Activated T-helper 1 cell treated with anti-CD3 and anti-CD28 coated beads, Interleukin-12 subunit alpha, Interleukin-12 subunit beta, Interleukin-2, Interleukin-4 antibody, amounts not matched to agents 30 ng/mL and 10 ng/mL and 1 ng/mL, durations not matched to agents 14 hours and 24 hours and 36 hours (primary cell): Measurements from ENCODE around the gene ZMYM3. TPM values are rescaled to one million over a fixed set of nuclear protein-coding genes. Genes with fewer than 3 reads are reported as not detected.
"Not testable (repeated sequence)": the region's sequence is repeated elsewhere in the genome, so short reads cannot be mapped to it uniquely, and the experiment has no call there.

Experiments
- DNase-seq: peaks from one replicate; pipeline ENCODE4 v3.0.0; 2021; ENCODE audit warnings: low spot score
- H3K27ac Mint-ChIP-seq: one replicate; pipeline ENCODE4 v1.8.0; 2021; ENCODE audit warnings: mild to moderate bottlenecking, mixed read lengths
- H3K27me3 Mint-ChIP-seq: one replicate; pipeline ENCODE4 v1.8.0; 2022; ENCODE audit warnings: mild to moderate bottlenecking, moderate library complexity, mixed read lengths; ENCODE audit not compliant: insufficient read depth
- H3K36me3 Mint-ChIP-seq: one replicate; pipeline ENCODE4 v1.8.0; 2021; ENCODE audit warnings: low read depth, mixed read lengths
- H3K4me1 Mint-ChIP-seq: one replicate; pipeline ENCODE4 v1.8.0; 2021; ENCODE audit warnings: low read depth, mixed read lengths
- H3K4me3 Mint-ChIP-seq: one replicate; pipeline ENCODE4 v1.8.0; 2021; ENCODE audit warnings: mild to moderate bottlenecking, moderate library complexity, mixed read lengths
- H3K9me3 Mint-ChIP-seq: one replicate; pipeline ENCODE4 v1.8.0; 2021; ENCODE audit warnings: mixed read lengths
- intact Hi-C: fragments of 100-400 bp; cut with micrococcal nuclease; formaldehyde crosslinking; loops from one replicate; pipeline ENCODE4 v1.15.1; 2024
- total RNA-seq: library from RNA; stranded (reverse); gene quantifications from 2 replicates; pipeline ENCODE4 v1.2.3, GENCODE V29; 2022

ZMYM3 gene
- total RNA-seq, 1 donor from 2014 or later, result 12.6 TPM

DNA sequence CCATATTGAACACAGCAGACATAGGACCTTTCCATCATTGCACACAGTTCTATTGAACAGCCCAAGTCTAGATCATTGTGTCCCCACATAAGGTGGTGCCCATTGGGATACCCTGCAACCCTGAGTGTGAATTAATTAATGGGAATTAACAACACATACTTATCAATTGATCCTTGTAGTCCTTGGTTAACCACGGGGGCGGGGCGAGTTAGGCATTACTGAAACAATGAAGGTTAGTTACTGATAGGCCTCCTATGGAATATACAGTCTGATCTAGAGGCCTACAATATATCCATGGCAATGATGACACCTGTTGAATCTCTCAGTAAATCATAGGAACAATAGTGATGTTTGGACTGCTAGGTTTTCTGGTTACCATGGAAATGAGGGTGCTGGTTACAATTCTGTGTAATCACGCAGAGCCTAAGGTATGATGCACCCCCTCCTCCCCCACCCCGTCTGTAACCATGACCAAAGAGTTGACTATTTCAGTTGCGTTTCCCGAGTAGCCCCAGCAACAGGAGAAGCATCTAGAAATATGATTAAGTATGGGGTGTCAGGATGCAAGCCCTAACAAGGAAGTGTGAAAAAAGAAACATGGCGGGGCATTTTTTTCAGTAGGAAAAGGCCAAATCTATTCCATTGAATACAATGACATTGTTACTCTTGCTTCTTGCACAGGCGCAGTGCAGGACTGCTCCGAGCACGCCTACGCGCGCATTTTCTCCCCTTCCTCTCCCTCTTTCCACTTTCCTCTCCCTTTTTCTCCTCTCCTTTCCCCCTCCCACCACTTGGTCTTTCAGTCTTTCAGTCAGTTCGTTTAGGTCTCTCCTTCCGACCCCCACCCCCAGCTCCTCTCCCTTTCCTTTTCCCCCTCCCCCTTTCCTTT, 28.8 kb upstream of the ZMYM3 start:
- Mint-ChIP-seq H3K4me1 (peaks cover 14% of the 10 kb centered on the region), H3K27me3 (no peaks in the 10 kb centered on the region), H3K9me3 (no peaks in the 10 kb centered on the region), H3K36me3 (peaks cover 19% of the 10 kb centered on the region), H3K4me3 (peak overlapping the region; percentile 94), H3K27ac (peak overlapping the region; percentile 98)
- DNase-seq, result peak; percentile 2
- intact Hi-C loops, result loop anchor here (1.0 to 5.0 kb wide), 9 partner anchors 28 to 336 kb away; partner anchors contain the start of genes CXCR3, FOXO4, IL2RG and SNX12

DNA sequence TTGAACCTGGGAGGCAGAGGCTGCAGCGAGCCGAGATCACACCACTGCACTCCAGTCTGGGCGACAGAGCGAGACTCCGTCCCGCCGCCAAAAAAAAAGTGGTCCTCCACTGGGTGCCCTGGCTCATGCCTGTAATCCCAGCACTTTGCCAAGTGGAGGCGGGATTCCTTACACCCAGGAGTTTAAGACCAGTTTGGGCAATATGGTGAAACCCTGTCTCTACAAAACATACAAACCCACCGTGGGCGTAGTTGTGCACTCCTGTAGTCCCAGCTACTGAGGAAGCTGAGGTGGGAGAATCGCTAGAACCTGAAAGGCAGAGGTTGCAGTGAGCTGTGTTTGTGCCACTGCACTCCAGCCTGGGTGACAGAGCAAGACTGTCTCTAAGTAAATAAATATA, 27.4 kb upstream of the ZMYM3 start:
- H3K27me3 Mint-ChIP-seq, H3K27ac Mint-ChIP-seq, H3K9me3 Mint-ChIP-seq, DNase-seq, H3K4me3 Mint-ChIP-seq: not testable (repeated sequence)
- Mint-ChIP-seq H3K4me1 (peaks cover 14% of the 10 kb centered on the region), H3K36me3 (peaks cover 19% of the 10 kb centered on the region)
- intact Hi-C loops, result loop anchor here (5.0 kb wide), 1 partner anchor 169 kb away; the partner anchor contains the start of gene IL2RG

DNA sequence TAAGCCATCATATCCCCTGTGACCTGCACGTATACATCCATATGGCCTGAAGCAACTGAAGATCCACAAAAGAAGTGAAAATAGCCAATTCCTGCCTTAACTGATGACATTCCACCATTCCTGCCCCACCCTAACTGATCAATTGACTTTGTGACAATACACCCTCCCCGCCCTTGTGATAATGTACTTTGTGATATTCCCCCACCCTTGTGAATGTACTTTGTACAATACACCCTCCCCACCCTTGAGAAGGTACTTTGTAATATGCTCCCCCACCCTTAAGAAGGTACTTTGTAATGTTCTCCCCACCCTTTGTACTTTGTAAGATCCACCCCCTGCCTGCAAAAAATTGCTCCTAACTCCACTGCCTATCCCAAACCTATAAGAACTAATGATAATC, 18.4 kb upstream of the ZMYM3 start:
- H3K36me3 Mint-ChIP-seq, H3K27me3 Mint-ChIP-seq, intact Hi-C loops, H3K4me3 Mint-ChIP-seq, H3K4me1 Mint-ChIP-seq, H3K9me3 Mint-ChIP-seq, H3K27ac Mint-ChIP-seq, DNase-seq: not testable (repeated sequence)

DNA sequence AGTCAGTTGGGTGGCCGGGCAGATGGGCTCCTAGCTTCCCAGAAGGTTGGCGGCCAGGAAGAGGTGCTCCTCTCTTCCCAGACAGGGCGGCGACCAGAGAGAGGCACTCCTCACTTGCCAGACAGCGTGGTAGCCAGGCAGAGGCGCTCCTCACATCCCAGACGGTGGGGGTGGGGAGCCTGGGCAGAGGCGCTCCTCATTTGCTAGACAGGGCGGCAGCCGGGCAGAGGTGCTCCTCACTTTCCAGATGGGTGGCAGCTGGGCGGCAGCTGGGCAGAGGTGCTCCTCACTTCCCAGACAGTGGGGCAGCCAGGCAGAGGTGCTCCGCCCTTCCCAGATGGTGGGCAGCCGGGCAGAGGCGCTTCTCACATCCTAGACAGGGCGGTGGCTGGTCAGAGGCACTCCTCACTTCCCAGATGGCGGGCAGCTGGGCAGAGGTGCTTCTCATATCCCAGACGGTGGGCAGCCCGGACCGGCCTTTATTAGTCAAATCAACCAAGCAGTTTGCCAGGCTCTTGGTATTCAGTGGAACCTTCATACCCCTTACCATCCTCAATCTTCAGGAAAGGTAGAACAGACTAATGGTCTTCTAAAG, 16.0 kb upstream of the ZMYM3 start:
- intact Hi-C loops, result no loop called here

DNA sequence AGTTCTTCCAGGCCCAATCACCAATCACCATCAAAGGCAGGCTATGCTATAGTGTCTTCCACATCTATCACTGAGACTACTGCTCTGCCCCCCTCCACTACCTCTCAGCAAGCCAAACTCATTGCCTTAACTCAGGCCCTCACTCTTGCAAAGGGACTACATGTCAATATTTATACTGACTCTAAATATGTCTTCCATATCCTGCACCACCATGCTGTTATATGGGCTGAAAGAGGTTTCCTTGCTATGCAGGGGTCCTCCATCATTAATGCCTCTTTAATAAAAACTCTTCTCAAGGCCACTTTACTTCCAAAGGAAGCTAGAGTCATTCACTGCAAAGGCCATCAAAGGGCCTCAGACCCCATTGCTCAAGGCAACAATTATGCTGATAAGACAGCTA, 14.7 kb upstream of the ZMYM3 start:
- H3K9me3 Mint-ChIP-seq, H3K27ac Mint-ChIP-seq, H3K36me3 Mint-ChIP-seq, DNase-seq, H3K4me1 Mint-ChIP-seq, H3K4me3 Mint-ChIP-seq, intact Hi-C loops: not testable (repeated sequence)
- peaks cover 10% of the 10 kb centered on the region for H3K27me3 Mint-ChIP-seq

More for the DNA sequence above, 16.0 kb upstream of the ZMYM3 start:
- no peak overlapping the region for H3K4me3 Mint-ChIP-seq
- no peaks in the 10 kb centered on the region for H3K36me3 Mint-ChIP-seq
- DNase-seq, result no peak
- H3K27me3 Mint-ChIP-seq, result peaks cover 7% of the 10 kb centered on the region
- H3K4me1 Mint-ChIP-seq, result no peaks in the 10 kb centered on the region
- H3K27ac Mint-ChIP-seq, result no peak overlapping the region
- H3K9me3 Mint-ChIP-seq, result no peaks in the 10 kb centered on the region

DNA sequence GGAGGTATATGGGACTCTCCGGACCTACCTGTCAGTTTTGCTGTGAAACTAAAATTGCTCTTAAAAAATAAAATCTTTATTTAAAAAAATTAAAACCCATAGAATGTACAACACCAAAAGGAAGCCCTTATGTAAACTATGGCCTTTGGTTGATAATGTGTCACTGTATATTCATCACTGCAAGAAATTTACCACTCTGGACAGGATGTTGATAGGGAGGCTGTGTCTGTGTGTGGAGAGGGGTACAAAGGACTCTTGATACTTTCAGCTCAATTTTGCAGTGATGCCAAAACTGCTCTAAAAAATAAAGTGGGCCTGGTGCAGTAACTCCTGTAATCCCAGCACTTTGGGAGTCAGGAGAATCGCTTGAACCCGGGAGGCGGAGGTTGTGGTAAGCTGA, 2.9 kb upstream of the ZMYM3 start:
- Mint-ChIP-seq H3K4me3 (no peak overlapping the region), H3K27me3 (no peaks in the 10 kb centered on the region), H3K36me3 (no peaks in the 10 kb centered on the region), H3K4me1 (peaks cover 17% of the 10 kb centered on the region), H3K9me3 (no peaks in the 10 kb centered on the region), H3K27ac (no peak overlapping the region)
- intact Hi-C loops, result no loop called here
- no peak for DNase-seq

DNA sequence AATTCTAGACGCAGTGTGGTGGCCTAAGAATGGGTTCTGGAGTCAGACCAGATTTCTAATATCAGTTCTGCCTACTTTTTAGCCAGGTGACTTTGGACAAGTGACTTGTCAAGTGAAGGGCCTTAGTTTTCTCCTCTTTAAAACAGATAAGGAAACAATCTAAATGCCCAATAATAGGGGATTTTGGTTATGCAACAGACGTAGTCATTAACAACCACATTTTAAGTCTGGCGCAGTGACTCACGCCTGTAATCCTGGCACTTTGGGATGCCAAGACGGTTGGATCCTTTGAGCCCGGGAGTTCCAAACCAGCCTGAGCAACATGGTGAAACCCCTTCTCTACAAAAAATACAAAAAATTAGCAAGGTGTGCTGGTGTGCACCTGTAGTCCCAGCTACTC, 2.1 kb upstream of the ZMYM3 start:
- Mint-ChIP-seq H3K9me3 (no peaks in the 10 kb centered on the region), H3K36me3 (no peaks in the 10 kb centered on the region), H3K4me3 (peak overlapping the region; percentile 53), H3K4me1 (peaks cover 25% of the 10 kb centered on the region), H3K27me3 (no peaks in the 10 kb centered on the region), H3K27ac (no peak overlapping the region)
- intact Hi-C loops, result no loop called here
- no peak for DNase-seq

DNA sequence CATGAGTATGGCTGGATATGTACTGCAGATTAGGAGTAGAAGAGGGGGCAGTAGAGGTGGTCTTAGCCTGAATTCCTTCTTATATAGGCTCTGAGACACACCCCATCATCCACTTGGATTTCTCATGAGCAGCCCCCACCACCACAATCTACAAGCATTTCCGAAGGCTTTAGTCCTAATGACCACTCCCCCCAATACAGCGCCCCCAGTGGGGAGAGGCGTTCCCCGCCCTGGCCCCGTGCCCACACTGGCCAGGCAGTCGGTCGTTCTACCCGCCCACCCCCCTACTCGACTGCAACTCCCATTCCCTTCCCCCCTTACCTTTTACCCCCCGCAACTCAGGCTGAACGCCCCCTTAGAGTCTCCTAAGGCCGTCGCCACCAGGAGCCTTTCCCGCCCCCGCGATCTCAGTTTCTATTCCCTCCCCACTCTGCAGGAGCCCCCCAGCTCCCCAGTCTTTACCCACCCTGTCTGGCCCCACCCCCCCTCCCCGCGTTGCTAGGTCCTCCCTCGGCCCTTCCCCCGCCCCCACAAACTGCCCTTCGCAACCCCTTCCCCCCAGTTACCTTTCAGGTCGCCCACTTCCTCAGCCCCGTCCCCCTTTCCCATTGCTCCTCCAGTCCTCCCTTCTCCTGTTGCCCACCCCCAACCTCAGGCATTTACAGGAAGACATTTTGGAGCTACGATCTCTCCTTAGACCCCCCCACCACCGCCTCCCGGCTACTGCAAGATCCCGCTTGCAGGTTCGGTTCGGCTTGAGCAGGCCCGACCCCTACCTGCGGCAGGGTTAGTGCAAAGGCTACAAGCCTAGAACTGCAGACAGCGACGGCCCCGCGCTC, 468 bp downstream of the ZMYM3 start:
- intact Hi-C loops, result loop anchor here (1.0 to 2.0 kb wide), 5 partner anchors 30 to 185 kb away; partner anchors contain the start of genes NONO and SNX12
- Mint-ChIP-seq H3K27me3 (no peaks in the 10 kb centered on the region), H3K27ac (peak overlapping the region; percentile 71), H3K4me3 (peak overlapping the region; percentile 88), H3K36me3 (peaks cover 2% of the 10 kb centered on the region), H3K4me1 (peaks cover 30% of the 10 kb centered on the region), H3K9me3 (no peaks in the 10 kb centered on the region)
- no peak for DNase-seq

DNA sequence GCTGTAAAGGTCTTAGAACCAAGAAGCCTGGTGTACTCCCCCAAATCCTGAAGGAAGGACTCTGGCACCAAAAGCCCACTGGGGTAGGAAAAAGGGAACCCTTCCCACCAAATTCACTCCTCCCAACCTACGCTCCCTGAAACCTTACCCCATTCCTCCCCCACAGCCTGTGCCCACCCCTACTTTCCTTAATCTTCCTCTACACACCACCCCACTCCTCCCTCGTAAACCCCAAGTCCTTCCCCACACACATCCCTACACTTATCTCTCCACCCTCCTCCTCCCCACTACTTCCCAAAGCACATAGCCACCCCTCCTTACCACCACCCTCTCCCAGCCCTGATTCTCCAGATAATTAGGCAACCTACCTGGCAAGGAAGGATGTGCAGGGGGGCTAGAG, 1.7 kb downstream of the ZMYM3 start:
- Mint-ChIP-seq H3K27ac (no peak overlapping the region), H3K4me1 (peaks cover 30% of the 10 kb centered on the region), H3K27me3 (no peaks in the 10 kb centered on the region), H3K9me3 (no peaks in the 10 kb centered on the region), H3K4me3 (peak overlapping the region; percentile 88), H3K36me3 (peaks cover 5% of the 10 kb centered on the region)
- no peak for DNase-seq
- intact Hi-C loops, result no loop called here

DNA sequence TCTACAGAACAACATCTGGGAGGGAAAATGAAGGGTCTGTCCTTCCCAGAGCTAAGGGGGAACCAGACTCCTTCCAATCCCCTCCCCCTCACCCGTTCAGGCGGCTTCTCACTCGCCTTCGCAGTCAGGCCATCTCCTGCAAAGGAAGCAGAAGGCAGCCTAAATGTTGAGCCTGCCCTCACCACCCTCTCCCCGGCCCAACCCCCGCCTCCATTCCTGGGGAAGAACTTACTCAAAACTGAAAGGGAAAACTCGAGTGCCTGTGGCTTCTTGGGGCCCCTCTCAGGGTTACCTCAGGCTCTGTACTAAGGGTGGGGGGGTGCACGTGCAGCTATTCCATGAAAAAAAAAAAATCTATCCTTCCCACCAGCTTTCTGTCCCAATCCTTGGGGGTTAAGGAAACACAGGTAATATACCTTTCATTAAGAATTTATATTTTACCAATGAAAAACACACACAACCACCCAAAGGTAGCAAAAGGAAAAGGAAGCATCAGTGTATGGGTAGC, 2.4 kb downstream of the ZMYM3 start:
- Mint-ChIP-seq H3K36me3 (peaks cover 5% of the 10 kb centered on the region), H3K27ac (peak overlapping the region; percentile 7), H3K4me1 (peaks cover 30% of the 10 kb centered on the region), H3K27me3 (no peaks in the 10 kb centered on the region), H3K9me3 (no peaks in the 10 kb centered on the region), H3K4me3 (peak overlapping the region; percentile 15)
- intact Hi-C loops, result no loop called here
- DNase-seq, result no peak

DNA sequence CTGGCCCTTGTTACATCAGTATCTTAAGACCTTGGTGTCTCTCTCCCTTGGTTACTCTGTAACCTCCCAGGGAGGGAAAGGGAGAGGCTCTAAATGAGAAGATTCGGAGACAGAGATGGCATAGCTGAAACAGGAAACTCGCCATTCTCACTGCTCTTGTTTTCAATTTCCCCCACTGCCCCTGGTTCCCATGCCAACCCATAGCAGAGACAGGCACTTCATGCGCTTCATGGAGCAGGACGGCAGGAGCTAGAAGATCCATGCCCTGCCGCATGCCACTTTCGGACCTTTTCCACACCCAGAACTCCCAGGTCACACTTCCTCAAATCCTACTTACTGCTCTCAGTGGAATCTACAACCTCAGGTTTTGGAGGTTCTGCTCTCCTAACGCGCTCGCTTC, 3.1 kb downstream of the ZMYM3 start:
- H3K27me3 Mint-ChIP-seq, result no peaks in the 10 kb centered on the region
- DNase-seq, result no peak
- H3K4me3 Mint-ChIP-seq, result no peak overlapping the region
- H3K36me3 Mint-ChIP-seq, result peaks cover 5% of the 10 kb centered on the region
- no peaks in the 10 kb centered on the region for H3K9me3 Mint-ChIP-seq
- H3K27ac Mint-ChIP-seq, result no peak overlapping the region
- peaks cover 30% of the 10 kb centered on the region for H3K4me1 Mint-ChIP-seq
- intact Hi-C loops, result no loop called here

DNA sequence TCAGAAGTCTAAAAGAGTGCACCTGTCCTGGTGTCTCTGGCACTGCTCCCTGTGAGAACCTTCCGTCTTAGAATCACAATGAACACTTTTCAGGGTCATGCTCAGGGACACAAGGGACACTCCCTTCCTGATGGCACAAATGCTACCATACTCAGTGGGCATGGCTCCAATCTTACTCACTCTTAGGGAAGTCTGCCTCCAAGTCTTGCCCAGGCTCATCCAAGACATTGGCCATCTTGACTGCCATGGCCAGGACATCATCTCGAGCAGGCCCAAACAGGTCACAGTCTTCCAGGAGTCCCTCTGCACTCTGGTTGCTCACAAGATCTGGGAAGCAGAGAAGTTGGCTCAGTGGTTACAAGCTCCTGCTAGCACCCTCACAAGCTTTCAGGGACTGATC, 8.8 kb downstream of the ZMYM3 start:
- intact Hi-C loops, result no loop called here
- H3K4me1 Mint-ChIP-seq, result no peaks in the 10 kb centered on the region
- peaks cover 36% of the 10 kb centered on the region for H3K36me3 Mint-ChIP-seq
- no peak overlapping the region for H3K4me3 Mint-ChIP-seq
- DNase-seq, result no peak
- H3K9me3 Mint-ChIP-seq, result no peaks in the 10 kb centered on the region
- H3K27me3 Mint-ChIP-seq, result no peaks in the 10 kb centered on the region
- no peak overlapping the region for H3K27ac Mint-ChIP-seq
